Daoy (cell line): ENCODE results near the gene ZNF793. TPM values are rescaled to one million over a fixed set of nuclear protein-coding genes. Genes with fewer than 3 reads are reported as not detected.

Experiments used
- DNase-seq: peaks from one replicate; pipeline ENCODE4 v3.0.0-alpha.2; 2015; ENCODE audit warnings: low read depth
- total RNA-seq: library from RNA; depleted of rRNA; stranded (reverse); fragments of >200 nt; shearing (Covaris generic); gene quantifications from 2 replicates; pipeline ENCODE4 v1.2.3, GENCODE V29; 2014; rRNA removed

Gene ZNF793
- total RNA-seq, 1 experiment from 2014 or later, result 4.5 TPM

GRCh38 chr19:37565370-37565669 lies 58.6 kb downstream of the ZNF793 start:
- no peak for DNase-seq

GRCh38 chr19:37572203-37572602 lies 65.5 kb downstream of the ZNF793 start:
- DNase-seq, result no peak

- DNase-seq, result no peak
These were observed 76.6 kb downstream of the ZNF793 start for GRCh38 chr19:37583340-37583739.

Other genes with a start within 250 kb of the ZNF793 start
- 1.8 and 3.7 TPM in 2 replicates for gene ZNF527, start 135.8 kb upstream of the ZNF793 start, total RNA-seq
- 7.0 and 9.2 TPM in 2 replicates for gene ZNF569, start 39.5 kb upstream of the ZNF793 start, total RNA-seq
- gene ZNF570, start 37.6 kb upstream of the ZNF793 start, total RNA-seq, result 6.6 and 7.3 TPM in 2 replicates
- gene ZNF571, start 87.9 kb downstream of the ZNF793 start, total RNA-seq, result 0.71 and 1.5 TPM in 2 replicates
- not detected in 2 replicates for gene ZNF540, start 87.9 kb downstream of the ZNF793 start, total RNA-seq
- 6.8 and 7.9 TPM in 2 replicates for gene ZFP30, start 148.5 kb downstream of the ZNF793 start, total RNA-seq
- 1.6 and 2.2 TPM in 2 replicates for gene ZNF607, start 212.8 kb downstream of the ZNF793 start, total RNA-seq